ENCODE data around the gene UPK2.
"Not testable (repeated sequence)": the region's sequence is repeated elsewhere in the genome, so short reads cannot be mapped to it uniquely, and the experiment has no call there.

Gene UPK2

GRCh38 chr11:118973985-118974384, 17.9 kb downstream of the UPK2 start:
- H3K27me3 Mint-ChIP-seq (ENCODE audit: low read depth, poor library complexity): peaks cover 29% of the 10 kb centered on the region
- no peaks in the 10 kb centered on the region for H3K36me3 Mint-ChIP-seq (ENCODE audit: low read depth)
- no peak overlapping the region for H3K4me3 Mint-ChIP-seq
- H3K4me1 Mint-ChIP-seq: peaks cover 11% of the 10 kb centered on the region
- no peak overlapping the region for H3K27ac Mint-ChIP-seq
- no peak for DNase-seq
- peaks cover 12% of the 10 kb centered on the region for H3K9me3 Mint-ChIP-seq
- TF ChIP-seq CTCF (IDR thresholded peaks at IDR 0.05): no peak

GRCh38 chr11:118975771-118976709, 19.9 kb downstream of the UPK2 start:
- H3K27me3 Mint-ChIP-seq (ENCODE audit: low read depth, poor library complexity): peaks cover 19% of the 10 kb centered on the region
- H3K4me1 Mint-ChIP-seq: peaks cover 30% of the 10 kb centered on the region
- no peak overlapping the region for H3K4me3 Mint-ChIP-seq
- H3K9me3 Mint-ChIP-seq: peaks cover 9% of the 10 kb centered on the region
- TF ChIP-seq CTCF (IDR thresholded peaks at IDR 0.05): no peak
- DNase-seq: no peak
- H3K27ac Mint-ChIP-seq: no peak overlapping the region
- H3K36me3 Mint-ChIP-seq (ENCODE audit: low read depth): no peaks in the 10 kb centered on the region

GRCh38 chr11:118979434-118979833, 23.3 kb downstream of the UPK2 start:
- Mint-ChIP-seq H3K36me3 (ENCODE audit: low read depth) (no peaks in the 10 kb centered on the region), H3K9me3 (no peaks in the 10 kb centered on the region), H3K27ac (no peak overlapping the region), H3K4me3 (no peak overlapping the region), H3K4me1 (peaks cover 30% of the 10 kb centered on the region), H3K27me3 (ENCODE audit: low read depth, poor library complexity) (peaks cover 20% of the 10 kb centered on the region)
- no peak for TF ChIP-seq CTCF (IDR thresholded peaks at IDR 0.05)
- no peak for DNase-seq

- H3K4me3 Mint-ChIP-seq: peak overlapping the region; percentile 23
These were observed 24.2 kb downstream of the UPK2 start for GRCh38 chr11:118980191-118980881.

GRCh38 chr11:118984337-118984736, 28.2 kb downstream of the UPK2 start:
- H3K36me3 Mint-ChIP-seq (ENCODE audit: low read depth); H3K27me3 Mint-ChIP-seq (ENCODE audit: low read depth, poor library complexity); H3K27ac Mint-ChIP-seq; DNase-seq; H3K4me3 Mint-ChIP-seq; H3K9me3 Mint-ChIP-seq: not testable (repeated sequence)
- H3K4me1 Mint-ChIP-seq: peaks cover 16% of the 10 kb centered on the region

More at GRCh38 chr11:118980191-118980881, 24.2 kb downstream of the UPK2 start:
- no peak for TF ChIP-seq CTCF (IDR thresholded peaks at IDR 0.05)
- Mint-ChIP-seq H3K9me3 (no peaks in the 10 kb centered on the region), H3K27me3 (ENCODE audit: low read depth, poor library complexity) (peaks cover 13% of the 10 kb centered on the region), H3K4me1 (peaks cover 30% of the 10 kb centered on the region), H3K36me3 (ENCODE audit: low read depth) (no peaks in the 10 kb centered on the region), H3K27ac (no peak overlapping the region)
- DNase-seq: no peak

- no peak for DNase-seq
- Mint-ChIP-seq H3K4me1 (peaks cover 11% of the 10 kb centered on the region), H3K27ac (peak overlapping the region; percentile 40), H3K27me3 (ENCODE audit: low read depth, poor library complexity) (peaks cover 6% of the 10 kb centered on the region), H3K4me3 (no peak overlapping the region), H3K36me3 (ENCODE audit: low read depth) (no peaks in the 10 kb centered on the region), H3K9me3 (no peaks in the 10 kb centered on the region)
- no peak for TF ChIP-seq CTCF (IDR thresholded peaks at IDR 0.05)
These were observed 28.7 kb downstream of the UPK2 start for GRCh38 chr11:118984825-118985224.

Data from nephron progenitor cell (in vitro differentiated cells).